Chondrocyte (in vitro differentiated cells): ENCODE data around the gene DNAJC13. TPM values are rescaled to one million over a fixed set of nuclear protein-coding genes. Genes with fewer than 3 reads are reported as not detected.

ENCODE experiments used
- DNase-seq: peaks from one replicate; pipeline ENCODE4 v3.0.0; 2021; ENCODE audit warnings: mixed read lengths, low spot score
- H3K27ac Mint-ChIP-seq: one replicate; pipeline ENCODE4 v1.8.0; 2021; ENCODE audit warnings: mild to moderate bottlenecking, moderate library complexity, mixed read lengths; ENCODE audit not compliant: unreplicated experiment
- H3K27me3 Mint-ChIP-seq: 2 replicates; pipeline ENCODE4 v1.8.0; 2021; ENCODE audit warnings: low read depth, mixed read lengths
- H3K36me3 Mint-ChIP-seq: 2 replicates; pipeline ENCODE4 v1.8.0; 2021; ENCODE audit warnings: low read depth, mixed read lengths
- H3K4me1 Mint-ChIP-seq: 2 replicates; pipeline ENCODE4 v1.8.0; 2021; ENCODE audit warnings: low read depth, mild to moderate bottlenecking, mixed read lengths
- H3K4me3 Mint-ChIP-seq: one replicate; pipeline ENCODE4 v1.8.0; 2021; ENCODE audit warnings: mild to moderate bottlenecking, moderate library complexity, mixed read lengths; ENCODE audit not compliant: unreplicated experiment
- H3K9me3 Mint-ChIP-seq: 2 replicates; pipeline ENCODE4 v1.8.0; 2021; ENCODE audit warnings: low read depth, mixed read lengths
- CTCF ChIP-seq: fragments of 200-600 bp; sonication (generic); IDR thresholded peaks from 2 replicates; pipeline ENCODE4 v1.5.0; 2021; ENCODE audit warnings: antibody characterized with exemption, mild to moderate bottlenecking, moderate library complexity
- total RNA-seq: library from RNA; stranded (reverse); gene quantifications from 3 replicates; pipeline ENCODE4 v1.2.1, GENCODE V29; 2021

DNAJC13 gene
- total RNA-seq, 1 donor from 2014 or later: 49.1 TPM

GRCh38 chr3:132399054-132399929 is 18.0 kb upstream of the DNAJC13 start:
- no peak overlapping the region for H3K4me3 Mint-ChIP-seq
- peaks cover 3% of the 10 kb centered on the region for H3K9me3 Mint-ChIP-seq
- no peak overlapping the region for H3K27ac Mint-ChIP-seq
- no peak for DNase-seq
- no peaks in the 10 kb centered on the region for H3K36me3 Mint-ChIP-seq
- peaks cover 32% of the 10 kb centered on the region for H3K27me3 Mint-ChIP-seq
- peak; percentile 96 for TF ChIP-seq CTCF
- peaks cover 3% of the 10 kb centered on the region for H3K4me1 Mint-ChIP-seq

DNA sequence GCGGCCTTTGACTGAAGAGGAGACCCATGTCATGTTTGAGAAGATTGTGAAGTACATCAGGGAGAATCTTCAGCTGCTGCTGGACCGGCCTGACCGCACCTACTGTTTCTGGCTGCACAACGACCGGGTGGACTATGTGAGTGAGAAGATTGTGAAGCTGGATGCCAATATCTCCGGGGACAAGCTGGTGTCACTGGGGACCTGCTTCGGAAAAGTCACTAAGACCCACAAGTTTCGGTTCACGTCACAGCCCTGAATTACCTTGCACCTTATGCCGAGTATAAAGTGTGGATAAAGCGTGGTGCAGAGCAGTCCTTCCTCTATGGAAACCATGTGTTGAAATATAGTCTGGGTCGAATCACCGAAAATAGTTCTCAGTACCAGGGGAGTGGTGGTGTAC is 16.0 kb upstream of the DNAJC13 start:
- TF ChIP-seq CTCF: no peak
- DNase-seq: no peak
- Mint-ChIP-seq H3K4me3 (no peak overlapping the region), H3K27me3 (peaks cover 41% of the 10 kb centered on the region), H3K4me1 (no peaks in the 10 kb centered on the region), H3K9me3 (peaks cover 3% of the 10 kb centered on the region), H3K27ac (no peak overlapping the region), H3K36me3 (no peaks in the 10 kb centered on the region)

GRCh38 chr3:132404276-132404675 is 13.0 kb upstream of the DNAJC13 start:
- no peaks in the 10 kb centered on the region for H3K9me3 Mint-ChIP-seq
- H3K4me1 Mint-ChIP-seq: no peaks in the 10 kb centered on the region
- TF ChIP-seq CTCF: no peak
- no peak overlapping the region for H3K27ac Mint-ChIP-seq
- peaks cover 56% of the 10 kb centered on the region for H3K27me3 Mint-ChIP-seq
- no peak overlapping the region for H3K4me3 Mint-ChIP-seq
- no peaks in the 10 kb centered on the region for H3K36me3 Mint-ChIP-seq
- no peak for DNase-seq

- H3K27ac Mint-ChIP-seq: no peak overlapping the region
- no peaks in the 10 kb centered on the region for H3K9me3 Mint-ChIP-seq
- H3K27me3 Mint-ChIP-seq: peaks cover 58% of the 10 kb centered on the region
- no peak for TF ChIP-seq CTCF
- H3K4me3 Mint-ChIP-seq: no peak overlapping the region
- no peaks in the 10 kb centered on the region for H3K36me3 Mint-ChIP-seq
- no peak for DNase-seq
- H3K4me1 Mint-ChIP-seq: no peaks in the 10 kb centered on the region
These were observed 12.1 kb upstream of the DNAJC13 start for GRCh38 chr3:132405188-132405587.

- Mint-ChIP-seq H3K27me3 (peaks cover 61% of the 10 kb centered on the region), H3K9me3 (no peaks in the 10 kb centered on the region), H3K36me3 (no peaks in the 10 kb centered on the region), H3K4me1 (no peaks in the 10 kb centered on the region), H3K4me3 (no peak overlapping the region), H3K27ac (no peak overlapping the region)
- TF ChIP-seq CTCF: no peak
- no peak for DNase-seq
These were observed 11.5 kb upstream of the DNAJC13 start for GRCh38 chr3:132405609-132406299.
